CD4-positive, alpha-beta memory T cell (primary cell): ENCODE results near the gene SURF4. TPM values are rescaled to one million over a fixed set of nuclear protein-coding genes. Genes with fewer than 3 reads are reported as not detected.

Source experiments
- CTCF ChIA-PET: fragments of 350-600 bp; sonication (Branson Sonifier 250); formaldehyde crosslinking; loops from one replicate; lab custom pipeline; 2021; ENCODE audit warnings: inconsistent platforms; ENCODE audit not compliant: partially characterized antibody; lab: Charles Lee
- POLR2A ChIA-PET: fragments of 350-600 bp; sonication (Branson Sonifier 250); formaldehyde crosslinking; loops from one replicate; lab custom pipeline; 2021; ENCODE audit not compliant: partially characterized antibody; lab: Charles Lee
- DNase-seq, 5 donors: peaks; one replicate each; pipeline versions ENCODE4 v3.0.0 to v3.0.0-alpha.2; 2020 to 2022; ENCODE audit warnings: mixed read lengths in 1 of 5
- H3K27ac ChIP-seq: one replicate; pipeline ENCODE4 v1.7.0; 2013; ENCODE audit warnings: low read depth, low read length
- H3K27me3 ChIP-seq: 2 replicates; pipeline ENCODE4 v1.7.0; 2013; ENCODE audit warnings: mild to moderate bottlenecking, low read length, moderate library complexity; ENCODE audit not compliant: insufficient read depth
- H3K36me3 ChIP-seq: 2 replicates; pipeline ENCODE4 v1.7.0; 2013; ENCODE audit warnings: mild to moderate bottlenecking, low read length, moderate library complexity; ENCODE audit not compliant: insufficient read depth
- H3K4me1 ChIP-seq: 2 replicates; pipeline ENCODE4 v1.7.0; 2013; ENCODE audit warnings: mild to moderate bottlenecking, low read length, moderate library complexity; ENCODE audit not compliant: insufficient read depth
- H3K4me3 ChIP-seq, 2 donors: one replicate each; pipeline ENCODE4 v1.7.0; 2013; ENCODE audit warnings: low read length in 2 of 2, mild to moderate bottlenecking in 1 of 2
- H3K9me3 ChIP-seq, 2 donors: one replicate each; pipeline ENCODE4 v1.7.0; 2013; ENCODE audit warnings: low read length in 2 of 2, control low read depth in 1 of 2; ENCODE audit not compliant: control insufficient read depth in 1 of 2
- H3K27ac Mint-ChIP-seq, 7 donors: one replicate each; pipeline ENCODE4 v1.8.0; 2020 to 2021; ENCODE audit warnings: mixed read lengths in 7 of 7, mild to moderate bottlenecking in 6 of 7, inconsistent platforms in 3 of 7, moderate library complexity in 3 of 7
- H3K27me3 Mint-ChIP-seq, 2 donors: one replicate each; pipeline ENCODE4 v1.8.0; 2020 to 2021; ENCODE audit warnings: mixed read lengths in 2 of 2
- H3K36me3 Mint-ChIP-seq, 2 donors: one replicate each; pipeline ENCODE4 v1.8.0; 2020 to 2021; ENCODE audit warnings: mixed read lengths in 2 of 2, inconsistent platforms in 1 of 2, mild to moderate bottlenecking in 1 of 2
- H3K4me1 Mint-ChIP-seq, 4 donors: one replicate each; pipeline ENCODE4 v1.8.0; 2020 to 2021; ENCODE audit warnings: mixed read lengths in 4 of 4, mild to moderate bottlenecking in 1 of 4
- H3K4me3 Mint-ChIP-seq, 8 donors: one replicate each; pipeline ENCODE4 v1.8.0; 2020 to 2021; ENCODE audit warnings: mixed read lengths in 8 of 8, mild to moderate bottlenecking in 7 of 8, moderate library complexity in 6 of 8, inconsistent platforms in 3 of 8
- H3K9me3 Mint-ChIP-seq, 8 donors: one replicate each; pipeline ENCODE4 v1.8.0; 2020 to 2021; ENCODE audit warnings: mixed read lengths in 8 of 8, mild to moderate bottlenecking in 5 of 8, inconsistent platforms in 3 of 8, moderate library complexity in 1 of 8
- intact Hi-C: fragments of 100-400 bp; cut with micrococcal nuclease; formaldehyde crosslinking; loops from one replicate; pipeline ENCODE4 v1.15.1; 2023
- polyA plus RNA-seq, 2 donors: library from polyadenylated mRNA; unstranded; fragments of 300-500 nt; fragmentation: Illumina TruSeq; gene quantifications; one replicate each; pipeline ENCODE4 v1.2.3, GENCODE V29; 2021
- total RNA-seq, 2 experiments: library from RNA; stranded (reverse); gene quantifications; one replicate each; pipeline ENCODE4 v1.2.3, GENCODE V29; 2021

SURF4 gene
- total and polyA plus RNA-seq, 4 experiments from 2014 or later = 103 to 264 (median 133) TPM

DNA sequence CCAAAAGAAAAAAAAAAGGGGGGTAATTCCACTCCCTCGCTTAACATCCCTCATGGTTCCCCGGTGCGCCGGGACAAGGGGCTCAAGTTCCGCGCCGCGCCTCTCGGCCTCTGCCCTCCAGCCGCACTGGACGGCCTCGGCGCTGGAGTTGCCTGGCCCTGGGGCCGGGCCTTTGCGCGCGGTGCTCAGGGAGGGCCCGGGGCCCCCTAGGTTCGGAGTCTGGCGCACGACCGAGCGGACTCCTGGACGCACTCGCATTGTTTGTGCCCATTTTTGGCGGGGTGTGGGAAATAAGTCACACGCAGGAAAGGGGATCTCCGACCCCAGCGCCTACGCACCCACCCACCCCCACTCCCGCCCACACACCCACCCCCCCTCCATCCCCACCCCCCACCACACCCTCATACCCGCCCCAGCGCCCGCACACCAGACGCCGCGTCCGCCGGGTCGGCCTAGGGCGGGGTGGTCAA is 28.3 kb downstream of the SURF4 start:
- Mint-ChIP-seq H3K27ac (peak overlapping the region in 6 of 7 donors; percentile 93 to 99 (median 96)), H3K36me3 (peaks cover 34 to 63% of the 10 kb centered on the region in 2 donors), H3K9me3 (no peaks in the 10 kb centered on the region), H3K27me3 (no peaks in the 10 kb centered on the region), H3K4me3 (peak overlapping the region; percentile 93 to 100 (median 98)), H3K4me1 (peaks cover 21 to 44% (median 33%) of the 10 kb centered on the region in 4 donors)
- Histone ChIP-seq H3K4me1 (peaks cover 33% of the 10 kb centered on the region), H3K36me3 (peaks cover 67% of the 10 kb centered on the region), H3K27ac (peak overlapping the region; percentile 88), H3K27me3 (no peaks in the 10 kb centered on the region), H3K9me3 (no peaks in the 10 kb centered on the region), H3K4me3 (peak overlapping the region; percentile 80 to 99)
- POLR2A ChIA-PET = interaction anchor here (0.7 to 18.1 kb wide), 10 partner anchors 8 to 678 kb away, joined by 3 to 437 read pairs (median 6); partner anchors contain the start of genes AK8, CACFD1, DDX31 and GTF3C4
- CTCF ChIA-PET = interaction anchor here (1.0 to 1.7 kb wide), 4 partner anchors 9 to 23 kb away, joined by 4 to 9 read pairs (median 5); partner anchors contain the start of genes SURF1 and SURF2
- DNase-seq = peak in 3 of 5 donors; percentile 37 to 74 (median 47)
- intact Hi-C loops = no loop called here

DNA sequence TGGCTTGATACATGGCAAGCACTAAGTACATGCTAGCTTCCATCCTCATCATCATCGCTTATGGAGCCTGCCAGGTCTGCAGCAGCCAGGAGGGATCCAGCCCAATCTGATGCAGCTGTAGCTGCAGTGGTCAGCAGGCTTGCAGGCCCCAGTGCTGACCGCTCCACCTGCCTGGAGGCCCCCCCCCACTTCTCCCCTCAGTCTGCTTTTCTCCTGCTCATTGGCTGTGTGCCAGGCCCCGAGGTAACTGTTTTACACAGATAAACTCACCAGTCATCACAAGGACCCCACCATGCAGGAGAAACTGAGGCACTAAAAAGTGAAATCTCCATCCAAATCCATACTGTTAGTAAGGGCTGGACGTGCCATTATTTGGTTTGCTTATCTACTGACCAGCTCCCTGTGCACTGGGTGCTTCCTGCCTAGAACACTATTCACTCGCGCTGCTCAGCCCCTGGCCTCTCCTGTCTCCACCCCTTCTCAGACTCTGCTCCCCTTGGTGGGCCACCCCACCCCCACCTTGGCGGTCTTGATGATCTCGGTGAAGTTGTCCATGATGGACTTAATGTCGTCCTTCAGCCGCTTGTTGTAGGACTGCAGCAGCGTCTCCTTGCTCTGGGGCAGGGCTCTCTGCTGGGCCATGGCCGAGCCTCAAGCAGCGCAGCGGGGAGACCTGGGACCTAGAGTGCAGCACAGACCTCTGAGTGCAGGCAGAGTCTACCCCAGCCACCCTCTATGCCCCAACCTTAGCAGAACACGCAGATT is 29.7 kb downstream of the SURF4 start:
- Histone ChIP-seq H3K36me3 (peaks cover 60% of the 10 kb centered on the region), H3K27ac (peak overlapping the region; percentile 88), H3K27me3 (no peaks in the 10 kb centered on the region), H3K4me3 (peak overlapping the region in 1 of 2 donors; percentile 23), H3K4me1 (peaks cover 33% of the 10 kb centered on the region), H3K9me3 (no peaks in the 10 kb centered on the region)
- CTCF ChIA-PET = interaction anchor here (1.0 to 1.6 kb wide), 2 partner anchors 11 to 25 kb away, joined by 3 to 5 read pairs; partner anchors contain the start of genes SURF1 and SURF2
- intact Hi-C loops = no loop called here
- Mint-ChIP-seq H3K27me3 (no peaks in the 10 kb centered on the region), H3K4me1 (peaks cover 21 to 44% (median 33%) of the 10 kb centered on the region in 4 donors), H3K9me3 (no peaks in the 10 kb centered on the region), H3K27ac (peak overlapping the region in 6 of 7 donors; percentile 85 to 92 (median 90)), H3K4me3 (peak overlapping the region; percentile 83 to 97 (median 88)), H3K36me3 (peaks cover 29 to 51% of the 10 kb centered on the region in 2 donors)
- POLR2A ChIA-PET = interaction anchor here (1.3 to 18.1 kb wide), 2 partner anchors 11 to 25 kb away, joined by 3 to 437 read pairs; partner anchors contain the start of genes STKLD1, SURF1, SURF2 and SURF4
- peak in 1 of 5 donors; percentile 18 for DNase-seq

DNA sequence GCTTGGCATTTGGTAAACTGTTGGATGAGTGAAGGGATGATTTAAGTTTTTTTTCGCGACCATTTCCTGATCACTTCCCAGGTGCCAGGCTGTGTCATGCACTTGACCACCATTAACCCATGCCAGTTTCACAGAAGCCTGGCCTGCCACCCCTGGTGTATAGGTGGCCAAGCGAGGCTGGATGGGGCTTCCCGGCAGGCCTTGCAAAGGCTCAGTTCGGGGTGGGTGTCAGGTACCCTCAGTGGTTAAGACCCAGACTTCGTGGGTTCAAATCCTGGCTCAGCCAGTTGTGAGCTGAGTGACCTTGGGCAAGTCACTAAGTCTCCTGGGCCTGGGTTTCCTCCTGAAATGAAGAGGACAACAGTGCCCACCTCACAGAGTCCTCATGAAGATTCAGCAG is 30.3 kb downstream of the SURF4 start:
- Histone ChIP-seq H3K27ac (no peak overlapping the region), H3K27me3 (no peaks in the 10 kb centered on the region), H3K4me3 (no peak overlapping the region), H3K36me3 (peaks cover 60% of the 10 kb centered on the region), H3K4me1 (peaks cover 38% of the 10 kb centered on the region), H3K9me3 (no peaks in the 10 kb centered on the region)
- H3K27ac Mint-ChIP-seq = peak overlapping the region in 1 of 7 donors; percentile 77
- ChIA-PET CTCF (interaction anchor here (1.0 kb wide), 1 partner anchor 26 kb away, joined by 3 read pairs; no protein-coding TSS in a partner anchor), POLR2A (interaction anchor here (1.3 to 18.1 kb wide), 2 partner anchors 11 to 25 kb away, joined by 3 to 437 read pairs; partner anchors contain the start of genes STKLD1, SURF1, SURF2 and SURF4)
- H3K9me3 Mint-ChIP-seq = no peaks in the 10 kb centered on the region
- H3K4me3 Mint-ChIP-seq = peak overlapping the region in 2 of 8 donors; percentile 26 to 86
- H3K27me3 Mint-ChIP-seq = no peaks in the 10 kb centered on the region
- peaks cover 30 to 51% of the 10 kb centered on the region in 2 donors for H3K36me3 Mint-ChIP-seq
- H3K4me1 Mint-ChIP-seq = peaks cover 24 to 50% (median 36%) of the 10 kb centered on the region in 4 donors
- peak in 1 of 5 donors; percentile 1 for DNase-seq
- intact Hi-C loops = no loop called here

DNA sequence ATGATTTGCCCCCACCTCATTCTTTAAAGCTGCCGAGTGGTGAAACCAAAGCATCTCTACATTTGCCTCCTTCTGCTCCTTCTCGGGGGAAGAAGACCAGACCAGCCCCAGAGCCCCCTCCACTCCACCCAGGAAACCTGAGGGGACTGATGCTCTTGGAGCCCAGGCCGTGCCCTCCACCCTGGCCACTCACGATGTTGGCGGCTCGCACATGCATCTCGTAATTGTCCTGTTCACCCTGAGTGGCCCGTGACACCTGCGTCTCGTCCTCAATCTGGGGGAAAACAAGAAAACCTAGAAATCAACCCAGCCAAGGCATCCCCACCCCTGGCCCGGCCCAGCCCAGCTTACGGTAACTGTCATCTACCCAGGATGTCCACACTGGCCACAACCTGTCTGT is 30.9 kb downstream of the SURF4 start:
- peaks cover 26 to 51% (median 40%) of the 10 kb centered on the region in 4 donors for H3K4me1 Mint-ChIP-seq
- peaks cover 58% of the 10 kb centered on the region for H3K36me3 ChIP-seq
- H3K27me3 ChIP-seq = no peaks in the 10 kb centered on the region
- peaks cover 41% of the 10 kb centered on the region for H3K4me1 ChIP-seq
- peak overlapping the region in 1 of 7 donors; percentile 29 for H3K27ac Mint-ChIP-seq
- no peaks in the 10 kb centered on the region for H3K27me3 Mint-ChIP-seq
- H3K9me3 Mint-ChIP-seq = no peaks in the 10 kb centered on the region
- peak in 1 of 5 donors; percentile 25 for DNase-seq
- no peak overlapping the region for H3K4me3 ChIP-seq
- H3K27ac ChIP-seq = no peak overlapping the region
- intact Hi-C loops = no loop called here
- POLR2A ChIA-PET = interaction anchor here (18.1 kb wide), 1 partner anchor 26 kb away, joined by 437 read pairs; the partner anchor contains the start of genes STKLD1 and SURF4
- peaks cover 31 to 51% of the 10 kb centered on the region in 2 donors for H3K36me3 Mint-ChIP-seq
- no peak overlapping the region for H3K4me3 Mint-ChIP-seq
- no peaks in the 10 kb centered on the region for H3K9me3 ChIP-seq
- CTCF ChIA-PET = no interaction called here

DNA sequence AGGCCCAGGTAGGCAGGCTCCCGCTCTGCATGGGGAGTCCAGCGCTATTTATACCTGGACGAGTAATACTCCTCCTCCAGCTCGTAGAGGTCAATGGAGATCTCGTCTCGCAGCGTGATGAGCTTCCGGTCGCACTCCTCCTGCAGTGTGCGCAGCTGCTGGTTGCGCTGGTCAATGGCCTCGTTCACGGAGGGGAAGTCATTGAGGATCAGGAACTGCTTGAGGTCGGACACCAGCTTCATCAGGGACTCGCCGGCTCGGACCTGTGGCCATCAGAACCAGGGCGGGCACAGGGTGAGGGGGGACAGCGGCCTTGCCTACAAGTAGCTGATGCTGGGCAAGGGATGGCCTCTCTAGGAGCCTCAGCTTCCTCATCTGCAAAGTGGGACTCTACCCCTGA is 31.8 kb downstream of the SURF4 start:
- Mint-ChIP-seq H3K4me1 (peaks cover 22 to 48% (median 37%) of the 10 kb centered on the region in 4 donors), H3K4me3 (no peak overlapping the region), H3K9me3 (no peaks in the 10 kb centered on the region), H3K36me3 (peaks cover 24 to 49% of the 10 kb centered on the region in 2 donors), H3K27me3 (no peaks in the 10 kb centered on the region), H3K27ac (no peak overlapping the region)
- ChIA-PET POLR2A (interaction anchor here (18.1 kb wide), 1 partner anchor 27 kb away, joined by 437 read pairs; the partner anchor contains the start of genes STKLD1 and SURF4), CTCF (interaction anchor here (1.2 to 1.3 kb wide), 3 partner anchors 8 to 73 kb away, joined by 3 to 5 read pairs (median 4); partner anchors contain the start of genes SURF1 and SURF2)
- intact Hi-C loops = no loop called here
- DNase-seq = peak in 1 of 5 donors; percentile 8
- no peak overlapping the region for H3K4me3 ChIP-seq
- peaks cover 60% of the 10 kb centered on the region for H3K36me3 ChIP-seq
- H3K27ac ChIP-seq = no peak overlapping the region
- H3K27me3 ChIP-seq = no peaks in the 10 kb centered on the region
- H3K4me1 ChIP-seq = peaks cover 34% of the 10 kb centered on the region
- H3K9me3 ChIP-seq = no peaks in the 10 kb centered on the region

DNA sequence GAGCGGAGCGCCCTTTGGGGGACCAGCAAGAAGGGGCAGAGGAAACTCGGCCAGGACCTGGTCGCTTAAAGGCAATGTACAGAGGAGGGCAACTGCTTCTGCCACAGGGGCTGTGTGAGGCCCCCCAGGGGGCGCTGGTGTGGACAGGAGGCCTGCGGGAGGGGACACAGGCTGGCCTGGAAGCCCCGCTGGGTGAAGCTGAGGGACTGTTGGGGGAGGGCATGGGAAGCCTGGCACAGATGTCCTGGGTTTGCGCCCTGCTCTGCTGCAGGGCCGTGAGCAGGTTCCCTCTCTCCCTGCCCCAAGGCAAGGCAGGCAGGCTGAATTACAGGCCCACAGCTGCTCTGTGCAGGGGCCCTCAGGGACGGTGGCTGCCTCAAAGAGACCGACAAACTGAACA is 33.3 kb downstream of the SURF4 start:
- peaks cover 60% of the 10 kb centered on the region for H3K36me3 ChIP-seq
- H3K27me3 ChIP-seq = no peaks in the 10 kb centered on the region
- CTCF ChIA-PET = interaction anchor here (1.2 to 1.3 kb wide), 2 partner anchors 9 to 74 kb away, joined by 3 to 4 read pairs; no protein-coding TSS in a partner anchor
- H3K4me3 ChIP-seq = no peak overlapping the region
- intact Hi-C loops = no loop called here
- Mint-ChIP-seq H3K4me3 (no peak overlapping the region), H3K27ac (peak overlapping the region in 1 of 7 donors; percentile 57), H3K9me3 (no peaks in the 10 kb centered on the region), H3K36me3 (peaks cover 18 to 39% of the 10 kb centered on the region in 2 donors), H3K4me1 (peaks cover 16 to 38% (median 28%) of the 10 kb centered on the region in 4 donors), H3K27me3 (no peaks in the 10 kb centered on the region)
- no peak overlapping the region for H3K27ac ChIP-seq
- peaks cover 29% of the 10 kb centered on the region for H3K4me1 ChIP-seq
- POLR2A ChIA-PET = no interaction called here
- no peaks in the 10 kb centered on the region for H3K9me3 ChIP-seq
- DNase-seq = no peak
